H1 (cell line): Measurements from ENCODE around the gene TMEM131L. TPM values are rescaled to one million over a fixed set of nuclear protein-coding genes. Genes with fewer than 3 reads are reported as not detected.

Experiments used
- HDAC2 ChIP-seq, 2 experiments: fragments of 300-600 bp in 1 of 2; sonication (generic) in 1 of 2; IDR thresholded peaks; 2 replicates each; pipeline ENCODE4 v1.6.1; 2011 to 2012; ENCODE audit warnings: low read depth in 2 of 2, low read length in 2 of 2, mild to moderate bottlenecking in 2 of 2, moderate library complexity in 2 of 2, borderline replicate concordance in 1 of 2, inconsistent platforms in 1 of 2
- SIX5 ChIP-seq: IDR thresholded peaks from 2 replicates; pipeline ENCODE4 v1.6.1; 2011; ENCODE audit warnings: mild to moderate bottlenecking, low read depth, low read length
- TAF1 ChIP-seq: IDR thresholded peaks from 2 replicates; pipeline ENCODE4 v1.6.1; 2011; ENCODE audit warnings: mild to moderate bottlenecking, low read depth, low read length
- polyA plus RNA-seq, 7 experiments: library from polyadenylated mRNA; depleted of rRNA in 3 of 7; stranded (reverse) in 5 of 7; unstranded in 2 of 7; fragments of >200 nt in 5 of 7; fragments of 200-250 nt in 2 of 7; gene quantifications; 1 replicate in 5 of 7; 2 replicates in 1 of 7; 4 replicates in 1 of 7; pipeline versions ENCODE4 v1.2.1 to v1.2.3, GENCODE V29; 2011 to 2013; ENCODE audit warnings: missing spikeins in 2 of 7, mixed read lengths in 2 of 7
- total RNA-seq: library from RNA; stranded (reverse); fragmentation: NEBNext Ultra II Directional; extraction: Animal tissue kit (Norgen Biotek cat#: 25700); gene quantifications from 2 replicates; pipeline ENCODE4 v1.2.1, GENCODE V29; 2021

Gene TMEM131L
- total and polyA plus RNA-seq, 2 of the 8 experiments (the other 6 are each of a cell fraction or from before 2014, with no cell fraction given): 14.3 to 26.1 TPM

- no peak for TF ChIP-seq SIX5
- no peak for TF ChIP-seq TAF1
- no peak for TF ChIP-seq HDAC2 (IDR thresholded peaks at IDR 0.05; ENCODE audit: borderline replicate concordance in 1 of 2, low read depth in 2 of 2, low read length in 2 of 2)
Observed at GRCh38 chr4:153514001-153514526, 47.9 kb downstream of the TMEM131L start (continued).
